ENCODE data around the gene KCTD6.

DNA sequence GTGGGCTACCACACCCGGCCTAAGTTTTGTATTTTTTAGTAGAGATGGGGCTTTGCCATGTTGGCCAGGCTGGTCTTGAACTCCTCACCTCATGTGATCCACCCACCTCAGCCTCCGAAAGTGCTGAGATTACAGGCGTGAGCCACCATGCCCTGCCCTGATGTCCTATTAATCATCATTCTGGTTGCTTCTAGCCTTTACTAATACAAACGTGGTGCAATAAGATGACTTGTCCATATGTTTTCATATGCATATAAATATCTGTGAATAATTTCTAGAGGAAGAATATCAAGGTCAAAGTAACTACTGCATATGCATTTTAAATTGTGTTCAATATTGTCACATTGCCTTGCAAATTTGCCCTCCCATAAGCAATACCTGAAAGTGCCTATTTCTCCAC is 32.7 kb upstream of the KCTD6 start:
- TF ChIP-seq, protein P1, sequence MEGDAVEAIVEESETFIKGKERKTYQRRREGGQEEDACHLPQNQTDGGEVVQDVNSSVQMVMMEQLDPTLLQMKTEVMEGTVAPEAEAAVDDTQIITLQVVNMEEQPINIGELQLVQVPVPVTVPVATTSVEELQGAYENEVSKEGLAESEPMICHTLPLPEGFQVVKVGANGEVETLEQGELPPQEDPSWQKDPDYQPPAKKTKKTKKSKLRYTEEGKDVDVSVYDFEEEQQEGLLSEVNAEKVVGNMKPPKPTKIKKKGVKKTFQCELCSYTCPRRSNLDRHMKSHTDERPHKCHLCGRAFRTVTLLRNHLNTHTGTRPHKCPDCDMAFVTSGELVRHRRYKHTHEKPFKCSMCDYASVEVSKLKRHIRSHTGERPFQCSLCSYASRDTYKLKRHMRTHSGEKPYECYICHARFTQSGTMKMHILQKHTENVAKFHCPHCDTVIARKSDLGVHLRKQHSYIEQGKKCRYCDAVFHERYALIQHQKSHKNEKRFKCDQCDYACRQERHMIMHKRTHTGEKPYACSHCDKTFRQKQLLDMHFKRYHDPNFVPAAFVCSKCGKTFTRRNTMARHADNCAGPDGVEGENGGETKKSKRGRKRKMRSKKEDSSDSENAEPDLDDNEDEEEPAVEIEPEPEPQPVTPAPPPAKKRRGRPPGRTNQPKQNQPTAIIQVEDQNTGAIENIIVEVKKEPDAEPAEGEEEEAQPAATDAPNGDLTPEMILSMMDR (IDR thresholded peaks at IDR 0.05): no peak
- no peak for TF ChIP-seq POLR2A (IDR thresholded peaks at IDR 0.05)

Data from testis (tissue), 2 donors.